A673 (cell line): ENCODE data around the gene GALNT16. TPM values are rescaled to one million over a fixed set of nuclear protein-coding genes. Genes with fewer than 3 reads are reported as not detected.
"Not testable (repeated sequence)": the region's sequence is repeated elsewhere in the genome, so short reads cannot be mapped to it uniquely, and the experiment has no call there.

Source experiments
- BruUV-seq: library from RNA; stranded (reverse); fragments of 400-500 nt; replicated peaks from 2 replicates; lab custom pipeline; 2021; lab: Mats Ljungman, UMichigan
- CTCF ChIA-PET: fragments of 300-600 bp; sonication (Branson Sonifier 250); formaldehyde crosslinking; loops from one replicate; lab custom pipeline; 2022; ENCODE audit warnings: antibody characterized with exemption; lab: Charles Lee
- POLR2A ChIA-PET: fragments of 300-600 bp; sonication (Branson Sonifier 250); formaldehyde crosslinking; loops from one replicate; lab custom pipeline; 2022; ENCODE audit warnings: antibody characterized with exemption; ENCODE audit not compliant: low non-redundant PET; lab: Charles Lee
- DNase-seq: peaks from one replicate; pipeline ENCODE4 v3.0.0-alpha.2; 2015; ENCODE audit warnings: low spot score
- H3K27ac ChIP-seq: fragments of 200-600 bp; sonication (generic); 2 replicates; pipeline ENCODE4 v1.5.1; 2016; ENCODE audit warnings: mixed run types, low read depth, mild to moderate bottlenecking, mixed read lengths, antibody characterized with exemption, low read length; ENCODE audit not compliant: poor library complexity, severe bottlenecking
- H3K27me3 ChIP-seq: fragments of 200-600 bp; sonication (generic); replicated peaks from 2 replicates; pipeline ENCODE4 v1.6.1; 2017; ENCODE audit warnings: mixed run types, low read depth, mild to moderate bottlenecking, mixed read lengths, antibody characterized with exemption, low read length; ENCODE audit not compliant: insufficient read depth, poor library complexity
- H3K36me3 ChIP-seq: fragments of 200-600 bp; sonication (generic); 2 replicates; pipeline ENCODE4 v1.6.1; 2016; ENCODE audit warnings: mixed run types, mild to moderate bottlenecking, mixed read lengths, antibody characterized with exemption, low read length; ENCODE audit not compliant: insufficient read depth, poor library complexity, severe bottlenecking
- H3K4me1 ChIP-seq: fragments of 200-600 bp; sonication (generic); 2 replicates; pipeline ENCODE4 v1.6.1; 2017; ENCODE audit warnings: mixed run types, mild to moderate bottlenecking, mixed read lengths, antibody characterized with exemption, low read length; ENCODE audit not compliant: insufficient read depth, poor library complexity, severe bottlenecking
- H3K4me3 ChIP-seq: fragments of 200-600 bp; sonication (generic); 2 replicates; pipeline ENCODE4 v1.5.1; 2016; ENCODE audit warnings: low read depth, mixed run types, mild to moderate bottlenecking, mixed read lengths, low read length; ENCODE audit not compliant: poor library complexity, severe bottlenecking
- H3K9me3 ChIP-seq: fragments of 200-600 bp; sonication (generic); 2 replicates; pipeline ENCODE4 v1.6.1; 2016; ENCODE audit warnings: mixed run types, low read depth, mild to moderate bottlenecking, mixed read lengths, antibody characterized with exemption, low read length; ENCODE audit not compliant: poor library complexity, severe bottlenecking
- EZH2 ChIP-seq: fragments of 200-600 bp; sonication (generic); IDR thresholded peaks from 2 replicates; pipeline ENCODE4 v1.6.1; 2017; ENCODE audit warnings: borderline replicate concordance, low read depth, mild to moderate bottlenecking, mixed read lengths, antibody characterized with exemption, low read length; ENCODE audit not compliant: poor library complexity, severe bottlenecking
- intact Hi-C: fragments of 100-400 bp; cut with micrococcal nuclease; formaldehyde crosslinking; loops from one replicate; pipeline ENCODE4 v1.10.0; 2022; ENCODE audit not compliant: unreplicated experiment
- total RNA-seq: library from RNA; stranded (reverse); gene quantifications from 2 replicates; pipeline ENCODE4 v1.2.3, GENCODE V29; 2021
- TF ChIP-seq, protein P1 (sequence below): fragments of 300-800, 200-600 bp; sonication (generic); conservative IDR thresholded peaks from 2 replicates; pipeline ENCODE4 v1.5.1; 2017; ENCODE audit warnings: low read depth, mild to moderate bottlenecking, antibody characterized with exemption, low read length, moderate library complexity, mixed read lengths

GALNT16 gene
- total RNA-seq, 1 experiment from 2014 or later, result 0.32 TPM

DNA sequence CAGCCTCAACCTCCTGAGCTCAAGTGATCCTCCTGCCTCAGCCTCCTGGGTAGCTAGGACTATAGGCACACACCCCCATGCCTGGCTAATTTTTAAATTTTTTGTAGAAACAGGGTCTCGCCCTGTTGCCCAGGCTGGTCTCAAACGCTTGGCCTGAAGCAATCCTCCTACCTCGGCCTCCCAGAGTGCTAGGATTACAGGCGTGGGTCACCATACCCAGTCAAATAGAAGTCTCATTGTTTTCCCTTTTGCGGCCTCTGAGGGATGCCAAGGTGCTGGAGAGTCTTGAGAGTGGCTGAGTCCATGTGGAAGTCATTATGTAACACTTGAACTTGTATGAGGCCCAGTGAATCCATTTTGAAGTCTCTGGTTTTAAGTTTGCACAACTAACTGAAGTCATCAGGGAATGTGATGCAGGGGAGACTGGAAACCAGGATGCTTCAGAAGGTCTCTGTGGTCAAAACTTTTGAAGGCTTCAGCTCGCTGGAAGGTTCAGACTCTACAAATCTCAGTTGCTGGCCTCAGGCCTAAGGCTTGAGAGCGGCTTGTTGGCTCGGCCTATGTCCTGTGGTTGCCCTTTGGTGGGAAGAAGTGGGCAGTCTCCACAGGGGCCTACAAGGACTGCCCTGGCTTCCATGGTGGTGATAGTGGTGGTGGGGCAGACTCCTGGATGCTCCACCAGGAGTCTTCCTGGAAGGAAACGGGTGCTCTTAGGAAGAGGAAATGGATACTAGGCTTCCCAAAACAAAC is 29.2 kb downstream of the GALNT16 start:
- intact Hi-C loops, result no loop called here
- H3K9me3 ChIP-seq, result no peaks in the 10 kb centered on the region
- H3K4me3 ChIP-seq, result no peak overlapping the region
- no peaks in the 10 kb centered on the region for H3K27me3 ChIP-seq
- no peak overlapping the region for H3K27ac ChIP-seq
- H3K4me1 ChIP-seq, result no peaks in the 10 kb centered on the region
- ChIA-PET CTCF (no interaction called here), POLR2A (no interaction called here)
- no peaks in the 10 kb centered on the region for H3K36me3 ChIP-seq
- TF ChIP-seq, protein P1, sequence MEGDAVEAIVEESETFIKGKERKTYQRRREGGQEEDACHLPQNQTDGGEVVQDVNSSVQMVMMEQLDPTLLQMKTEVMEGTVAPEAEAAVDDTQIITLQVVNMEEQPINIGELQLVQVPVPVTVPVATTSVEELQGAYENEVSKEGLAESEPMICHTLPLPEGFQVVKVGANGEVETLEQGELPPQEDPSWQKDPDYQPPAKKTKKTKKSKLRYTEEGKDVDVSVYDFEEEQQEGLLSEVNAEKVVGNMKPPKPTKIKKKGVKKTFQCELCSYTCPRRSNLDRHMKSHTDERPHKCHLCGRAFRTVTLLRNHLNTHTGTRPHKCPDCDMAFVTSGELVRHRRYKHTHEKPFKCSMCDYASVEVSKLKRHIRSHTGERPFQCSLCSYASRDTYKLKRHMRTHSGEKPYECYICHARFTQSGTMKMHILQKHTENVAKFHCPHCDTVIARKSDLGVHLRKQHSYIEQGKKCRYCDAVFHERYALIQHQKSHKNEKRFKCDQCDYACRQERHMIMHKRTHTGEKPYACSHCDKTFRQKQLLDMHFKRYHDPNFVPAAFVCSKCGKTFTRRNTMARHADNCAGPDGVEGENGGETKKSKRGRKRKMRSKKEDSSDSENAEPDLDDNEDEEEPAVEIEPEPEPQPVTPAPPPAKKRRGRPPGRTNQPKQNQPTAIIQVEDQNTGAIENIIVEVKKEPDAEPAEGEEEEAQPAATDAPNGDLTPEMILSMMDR, result no peak
- TF ChIP-seq EZH2, result no peak
- DNase-seq, result no peak
- BruUV-seq, result no TSS peak

DNA sequence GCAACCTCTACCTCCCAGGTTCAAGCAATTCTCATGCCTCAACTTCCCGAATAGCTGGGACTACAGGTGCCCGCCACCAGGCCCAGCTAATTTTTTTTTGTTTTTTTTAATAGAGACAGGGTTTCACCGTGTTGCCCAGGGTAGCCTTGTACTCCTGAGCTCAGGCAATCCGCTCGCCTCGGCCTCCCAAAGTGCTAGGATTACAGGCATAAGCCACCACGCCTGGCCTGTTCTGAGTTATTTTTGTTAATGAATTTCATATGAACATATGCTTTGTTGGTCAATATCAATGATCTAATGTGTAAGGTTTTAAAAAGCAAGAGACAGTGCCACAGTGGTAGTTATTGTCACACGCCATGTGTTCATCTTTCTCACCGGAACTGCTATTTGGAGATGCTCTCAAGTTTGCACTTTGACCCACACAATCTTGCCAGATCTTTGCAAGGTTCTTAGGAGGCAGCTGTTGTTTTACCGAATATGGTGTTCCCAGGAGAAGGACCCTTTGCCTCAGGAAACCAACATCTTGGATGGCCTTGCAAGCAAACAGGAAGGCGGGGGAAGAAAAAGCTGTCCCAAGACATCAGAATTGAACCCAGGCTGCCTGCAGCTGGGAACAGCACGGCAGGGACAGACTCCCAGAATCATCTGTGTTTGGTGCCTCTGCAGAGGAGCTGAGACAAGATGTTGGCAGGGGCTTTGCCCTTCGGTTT is 30.0 kb downstream of the GALNT16 start:
- intact Hi-C loops, result no loop called here
- DNase-seq, result no peak
- CTCF ChIA-PET, result no interaction called here
- POLR2A ChIA-PET, result no interaction called here
- TF ChIP-seq EZH2, result no peak
- TF ChIP-seq, protein P1, result no peak
- H3K27ac ChIP-seq, result no peak overlapping the region
- H3K27me3 ChIP-seq, result no peaks in the 10 kb centered on the region
- H3K36me3 ChIP-seq, result no peaks in the 10 kb centered on the region
- no peaks in the 10 kb centered on the region for H3K4me1 ChIP-seq
- no peaks in the 10 kb centered on the region for H3K9me3 ChIP-seq
- H3K4me3 ChIP-seq, result no peak overlapping the region
- no TSS peak for BruUV-seq

DNA sequence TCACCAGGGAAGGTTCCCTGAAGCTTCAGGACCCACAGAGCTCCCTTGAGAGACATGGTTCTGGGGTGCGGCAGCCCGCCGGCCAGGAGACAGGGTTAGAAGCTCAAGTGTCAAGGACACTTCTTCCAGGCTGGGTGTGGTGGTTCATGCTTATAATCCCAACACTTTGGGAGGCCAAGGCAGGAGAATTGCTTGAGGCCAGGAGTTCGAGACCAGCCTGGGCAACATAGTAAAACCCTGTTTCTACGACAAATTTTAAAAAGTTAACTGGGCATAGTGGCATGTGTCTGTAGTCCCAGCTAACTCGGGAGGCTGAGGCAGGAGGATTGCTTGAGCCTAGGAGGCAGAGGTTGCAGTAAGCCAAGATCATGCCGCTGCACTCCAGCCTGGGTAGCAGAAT is 30.9 kb downstream of the GALNT16 start:
- H3K4me1 ChIP-seq, H3K9me3 ChIP-seq, CTCF ChIA-PET, POLR2A ChIA-PET, intact Hi-C loops, H3K27ac ChIP-seq, H3K27me3 ChIP-seq, DNase-seq, H3K36me3 ChIP-seq, BruUV-seq, H3K4me3 ChIP-seq: not testable (repeated sequence)
